Measurements from ENCODE around the gene VAC14. TPM values are rescaled to one million over a fixed set of nuclear protein-coding genes. Genes with fewer than 3 reads are reported as not detected.

The VAC14 gene
- total RNA-seq, 2 experiments from 2014 or later: 40.3 to 44.9 TPM

DNA sequence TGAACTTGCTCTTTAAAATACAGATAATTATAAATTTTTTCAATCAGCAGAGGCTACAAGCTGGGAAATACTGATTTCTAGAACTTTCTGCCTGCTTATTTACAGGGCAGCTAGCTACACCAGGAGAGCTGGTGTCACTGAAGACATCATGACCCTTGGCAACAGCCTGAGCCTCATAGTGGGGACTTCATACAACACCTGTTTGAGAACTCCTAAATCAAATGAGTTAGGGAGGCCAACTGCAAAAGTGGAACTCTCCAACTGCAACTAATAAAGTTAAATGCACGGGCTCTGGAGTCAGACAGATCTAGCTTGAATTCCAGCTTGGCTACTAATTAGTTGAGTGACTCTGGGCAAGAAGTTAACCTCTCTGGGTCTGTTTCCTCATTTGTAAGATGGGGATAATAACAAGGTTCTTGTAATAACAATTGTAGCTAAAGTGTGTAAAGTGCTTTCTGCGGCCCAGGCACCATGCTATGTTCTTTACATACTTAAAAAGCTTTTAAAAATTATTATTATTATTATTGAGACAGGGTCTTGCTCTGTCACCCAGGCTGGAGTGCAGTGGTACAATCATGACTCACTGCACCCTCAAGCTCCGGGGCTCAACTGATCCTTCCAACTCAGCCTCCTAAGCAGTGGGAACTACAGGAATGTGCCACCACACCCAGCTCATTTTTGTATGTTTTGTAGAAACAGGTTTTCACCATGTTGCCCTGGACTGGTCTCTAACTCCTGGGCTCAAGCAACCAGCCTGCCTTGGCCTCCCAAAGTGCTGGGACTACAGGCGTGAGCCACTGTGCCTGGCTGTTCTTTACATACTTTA, 33.4 kb downstream of the VAC14 start:
- ChIA-PET CTCF (interaction anchor here (1.0 to 1.1 kb wide), 2 partner anchors 80 to 88 kb away, joined by 3 read pairs; no protein-coding TSS in a partner anchor), POLR2A (no interaction called here)

DNA sequence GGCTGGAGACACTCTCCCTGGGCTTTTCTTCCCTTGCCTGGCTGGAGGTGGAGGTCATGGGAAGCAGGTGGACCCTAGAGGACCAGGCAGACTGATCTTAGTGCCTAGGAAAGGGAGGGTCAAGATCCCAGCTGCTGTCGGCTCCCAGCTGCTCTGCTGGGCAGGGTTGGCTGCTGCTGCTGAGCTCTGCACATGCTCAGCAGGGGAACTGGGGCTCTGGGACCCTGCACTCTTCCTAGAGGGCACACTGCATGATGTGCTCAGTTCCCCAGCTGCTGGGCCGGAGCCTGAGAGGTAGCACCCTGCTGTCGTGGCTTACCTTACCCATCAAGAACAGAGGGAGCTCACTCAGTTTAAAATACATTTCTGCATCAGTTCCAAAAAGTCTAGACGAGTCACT, 34.3 kb downstream of the VAC14 start:
- CTCF ChIA-PET: no interaction called here
- POLR2A ChIA-PET: no interaction called here

DNA sequence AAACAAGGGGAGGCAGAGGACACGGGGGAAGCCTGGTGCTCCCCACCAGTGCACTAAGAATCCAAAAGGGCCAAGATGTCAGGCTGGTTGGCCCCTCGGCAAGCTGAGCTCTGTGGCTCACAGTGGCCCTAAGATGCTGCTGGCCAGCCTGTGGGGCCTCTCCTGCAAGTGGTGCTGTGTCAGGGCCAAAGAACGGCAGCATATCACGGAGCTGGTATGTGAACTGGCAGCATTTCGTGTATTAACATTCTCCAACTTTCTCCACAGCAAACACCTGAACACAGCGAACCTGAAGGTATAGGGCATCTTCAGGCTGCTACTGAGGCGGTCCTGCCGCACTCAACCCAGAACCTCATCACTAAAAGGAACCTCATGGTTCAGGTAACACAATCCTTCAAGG, 34.8 kb downstream of the VAC14 start:
- CTCF ChIA-PET: no interaction called here

GRCh38 chr16:70765491-70765890, 35.5 kb downstream of the VAC14 start:
- POLR2A ChIA-PET: no interaction called here
- CTCF ChIA-PET: no interaction called here

More for the DNA sequence above, 34.8 kb downstream of the VAC14 start:
- POLR2A ChIA-PET: no interaction called here

DNA sequence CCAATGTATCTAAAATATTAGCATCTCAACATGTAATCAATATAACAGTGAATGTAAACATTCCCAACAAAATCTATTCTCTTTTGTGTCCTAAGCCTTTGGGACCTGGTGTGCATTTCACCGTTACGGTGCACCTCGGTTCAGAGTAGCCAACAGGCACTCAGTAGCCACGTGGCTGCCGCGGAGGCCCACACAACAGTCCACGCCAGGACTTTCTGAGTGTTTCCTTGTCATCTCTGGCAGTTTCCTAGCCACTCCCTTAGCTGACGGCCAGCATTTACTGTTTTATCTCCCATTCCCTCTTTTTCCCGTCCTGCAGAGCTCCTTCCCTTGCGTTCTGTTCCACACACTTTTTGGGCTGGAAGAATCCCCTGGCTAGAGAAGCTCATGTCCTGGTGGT, 36.3 kb downstream of the VAC14 start:
- CTCF ChIA-PET: no interaction called here
- POLR2A ChIA-PET: no interaction called here

- POLR2A ChIA-PET: no interaction called here
- CTCF ChIA-PET: interaction anchor here (0.6 to 0.7 kb wide), 3 partner anchors 91 to 862 kb away, joined by 4 to 5 read pairs (median 4); no protein-coding TSS in a partner anchor
Observed at GRCh38 chr16:70760221-70760620, 40.7 kb downstream of the VAC14 start.

GRCh38 chr16:70759666-70760065, 41.3 kb downstream of the VAC14 start:
- ChIA-PET CTCF (interaction anchor here (0.6 to 1.2 kb wide), 2 partner anchors 79 to 862 kb away, joined by 3 to 4 read pairs; no protein-coding TSS in a partner anchor), POLR2A (no interaction called here)

DNA sequence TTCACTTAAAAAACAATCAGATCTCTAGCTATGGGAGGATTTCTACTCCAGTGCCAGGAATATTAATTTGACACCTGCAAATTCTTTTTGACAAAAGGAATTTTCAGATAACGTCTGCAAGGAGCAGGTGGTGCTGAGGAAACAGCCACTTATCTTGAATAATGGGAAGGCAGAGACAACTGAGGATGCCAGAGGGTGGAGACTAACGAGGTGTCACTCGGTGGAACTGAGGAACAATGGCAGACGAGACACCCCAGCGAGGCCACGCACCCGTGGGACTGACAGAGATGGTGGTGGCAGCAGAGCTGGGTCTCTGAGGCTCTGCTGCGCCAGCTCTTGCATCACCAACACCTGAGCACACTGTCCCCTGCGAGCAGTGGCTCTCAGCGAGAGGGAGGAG, 42.2 kb downstream of the VAC14 start:
- CTCF ChIA-PET: interaction anchor here (0.5 to 1.2 kb wide), 2 partner anchors 12 to 79 kb away, joined by 3 read pairs; no protein-coding TSS in a partner anchor

DNA sequence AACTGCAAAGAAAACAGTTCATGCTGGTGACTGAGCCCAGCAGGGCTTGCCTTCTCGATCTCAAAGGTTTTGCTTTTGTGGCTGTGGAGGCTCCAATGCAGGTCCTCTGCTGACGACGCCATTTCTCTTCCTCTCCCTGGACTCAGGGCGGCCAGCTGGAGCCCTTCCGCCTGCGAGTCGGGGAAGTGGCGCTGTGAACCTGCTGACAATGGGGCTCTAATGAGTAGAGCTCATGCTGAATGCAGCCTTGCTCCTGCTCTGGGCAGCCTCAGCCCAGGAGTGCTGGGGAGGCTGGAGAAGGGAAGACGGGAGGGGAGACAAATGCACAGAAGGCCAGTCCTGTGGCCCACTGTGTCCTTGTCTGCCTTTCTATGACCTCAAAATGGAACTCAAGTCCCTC, 43.8 kb downstream of the VAC14 start:
- CTCF ChIA-PET: no interaction called here
- POLR2A ChIA-PET: no interaction called here

More for the DNA sequence above, 42.2 kb downstream of the VAC14 start:
- POLR2A ChIA-PET: no interaction called here

GRCh38 chr16:70756071-70756470, 44.9 kb downstream of the VAC14 start:
- POLR2A ChIA-PET: no interaction called here

DNA sequence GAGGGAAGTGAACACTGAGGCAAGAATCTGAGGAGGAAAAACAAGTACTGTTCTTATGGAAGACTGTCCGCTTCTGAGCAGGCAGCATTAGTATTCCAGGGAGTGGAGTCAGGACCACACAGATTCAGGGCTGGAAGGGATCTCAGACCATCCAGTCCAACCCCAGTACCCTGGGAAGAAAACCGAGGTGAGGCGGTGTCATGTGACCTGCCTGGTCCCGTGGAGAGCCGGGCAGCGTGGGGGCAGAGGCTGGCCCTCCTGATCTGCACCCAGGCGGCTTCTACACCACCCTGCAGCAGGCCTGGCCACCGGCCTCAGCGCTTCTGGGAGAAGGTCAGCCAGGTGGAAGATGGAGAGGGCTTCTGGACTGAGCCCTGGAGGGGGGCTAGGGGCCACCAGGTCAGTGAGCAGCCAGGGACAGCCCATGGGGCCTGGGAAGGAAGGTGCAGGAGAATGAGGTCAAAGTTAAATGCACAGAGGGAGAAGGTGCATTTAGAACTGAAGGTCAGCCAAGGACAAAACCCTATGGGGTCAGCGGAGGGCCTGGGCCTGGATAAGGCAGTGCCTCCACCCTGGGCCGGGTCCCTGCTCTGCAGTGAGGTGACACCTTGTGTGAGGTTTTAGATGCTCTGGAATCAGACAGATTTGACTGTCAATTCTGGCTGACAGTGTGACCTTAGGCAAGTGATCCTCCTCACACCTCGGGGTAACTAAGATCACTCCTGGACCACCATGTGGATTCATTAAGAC, 45.9 kb downstream of the VAC14 start:
- POLR2A ChIA-PET: no interaction called here
- CTCF ChIA-PET: interaction anchor here (2.0 kb wide), 1 partner anchor 16 kb away, joined by 7 read pairs; no protein-coding TSS in a partner anchor

More at GRCh38 chr16:70756071-70756470, 44.9 kb downstream of the VAC14 start:
- CTCF ChIA-PET: no interaction called here

- ChIA-PET POLR2A (no interaction called here), CTCF (interaction anchor here (1.0 to 2.0 kb wide), 2 partner anchors 16 kb away, joined by 3 to 7 read pairs; no protein-coding TSS in a partner anchor)
Observed at GRCh38 chr16:70754371-70754770, 46.6 kb downstream of the VAC14 start.

- CTCF ChIA-PET: interaction anchor here (1.0 to 2.0 kb wide), 2 partner anchors 15 to 17 kb away, joined by 3 to 7 read pairs; no protein-coding TSS in a partner anchor
- POLR2A ChIA-PET: no interaction called here
Observed at GRCh38 chr16:70753694-70754325, 47.1 kb downstream of the VAC14 start.

GRCh38 chr16:70753228-70753627, 47.7 kb downstream of the VAC14 start:
- CTCF ChIA-PET: interaction anchor here (1.0 to 2.0 kb wide), 2 partner anchors 15 to 17 kb away, joined by 3 to 7 read pairs; no protein-coding TSS in a partner anchor

DNA sequence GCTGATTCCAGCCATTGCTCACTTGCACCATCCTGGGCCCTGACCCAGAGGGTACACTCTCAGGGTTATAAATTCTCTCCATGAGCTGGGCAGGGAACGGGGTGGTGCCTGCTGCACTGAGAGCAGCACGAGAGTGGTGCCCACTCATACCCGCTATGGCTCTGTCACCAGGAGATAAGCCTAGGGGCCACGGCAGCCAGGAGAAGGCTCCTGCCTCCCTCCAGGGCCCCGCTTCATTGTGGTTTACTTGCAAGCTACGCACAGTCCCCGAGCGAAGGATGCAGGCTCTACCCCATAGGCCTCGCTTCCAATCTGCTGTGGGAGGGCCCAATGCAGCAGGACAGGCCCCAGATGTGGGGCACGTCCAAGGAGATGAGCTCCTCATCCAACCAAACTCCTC, 48.5 kb downstream of the VAC14 start:
- ChIA-PET CTCF (interaction anchor here (0.6 kb wide), 1 partner anchor 581 kb away, joined by 4 read pairs; no protein-coding TSS in a partner anchor), POLR2A (no interaction called here)

More at GRCh38 chr16:70753228-70753627, 47.7 kb downstream of the VAC14 start:
- POLR2A ChIA-PET: no interaction called here

DNA sequence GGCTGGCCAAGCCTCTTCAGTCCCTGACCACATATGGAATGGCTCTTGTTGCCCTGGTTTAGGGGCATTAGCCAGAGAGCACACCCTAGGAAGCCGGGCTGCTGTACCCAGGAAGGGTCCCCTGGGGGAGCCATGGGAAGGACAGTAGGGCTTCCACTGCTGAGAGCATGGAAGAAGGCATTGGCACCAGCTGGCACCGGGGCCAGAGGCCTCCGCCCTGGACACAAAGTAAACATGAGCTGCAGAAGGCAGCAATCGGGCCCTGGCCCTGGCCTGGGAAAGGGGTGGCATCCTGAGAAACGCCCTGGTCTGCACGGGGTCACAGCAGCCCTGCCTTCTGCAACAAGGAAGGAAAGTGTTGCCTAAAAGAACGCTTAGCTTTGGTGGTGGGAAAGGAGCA, 49.4 kb downstream of the VAC14 start:
- CTCF ChIA-PET: no interaction called here
- POLR2A ChIA-PET: no interaction called here

DNA sequence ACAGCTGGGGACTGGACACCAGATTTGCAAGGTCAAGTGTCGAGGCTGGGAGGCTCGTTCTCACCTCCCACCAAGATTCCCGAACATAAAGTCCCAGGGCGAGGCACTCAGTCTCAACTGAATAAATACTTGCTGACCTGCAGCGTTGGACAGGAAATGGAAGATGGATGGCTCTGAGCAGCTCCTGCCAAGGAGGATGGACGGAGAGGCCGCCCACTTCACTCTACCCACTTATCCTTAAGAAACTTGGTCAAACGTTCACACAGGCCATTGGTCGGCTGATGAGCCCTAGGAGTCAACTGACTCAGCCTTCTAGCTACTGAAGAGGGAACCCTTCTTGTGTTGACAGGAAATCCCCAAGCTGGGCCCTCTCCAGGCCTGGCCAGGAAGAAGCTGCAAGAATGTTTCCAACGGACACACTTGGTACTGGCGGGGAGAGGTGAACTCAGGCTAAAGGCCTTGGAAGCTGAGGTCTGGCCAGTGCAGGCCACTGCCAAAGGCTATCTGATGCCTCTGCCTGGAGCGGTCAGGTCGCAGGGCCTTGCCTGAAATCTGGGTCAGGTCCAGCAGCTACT, 50.0 kb downstream of the VAC14 start:
- CTCF ChIA-PET: no interaction called here
- POLR2A ChIA-PET: interaction anchor here (1.0 kb wide), 1 partner anchor 13 kb away, joined by 4 read pairs; no protein-coding TSS in a partner anchor

GRCh38 chr16:70749681-70750601, 51.0 kb downstream of the VAC14 start:
- ChIA-PET CTCF (interaction anchor here (0.9 kb wide), 1 partner anchor 12 kb away, joined by 4 read pairs; no protein-coding TSS in a partner anchor), POLR2A (interaction anchor here (1.0 kb wide), 1 partner anchor 12 kb away, joined by 4 read pairs; no protein-coding TSS in a partner anchor)
